Activated naive CD4-positive, alpha-beta T cell treated with anti-CD3 and anti-CD28 coated beads, Interleukin-2, amount 10 ng/mL, durations not matched to agents 7 days and 5 days (primary cell): ENCODE data around the gene MAP1B.

Experiments
- CTCF ChIA-PET: fragments of 350-600 bp; sonication (Branson Sonifier 250); formaldehyde crosslinking; loops from one replicate; lab custom pipeline; 2021; ENCODE audit warnings: antibody characterized with exemption; lab: Charles Lee
- DNase-seq: peaks from one replicate; pipeline ENCODE4 v3.0.0-alpha.2; 2020
- H3K27ac Mint-ChIP-seq: one replicate; pipeline ENCODE4 v1.8.0; 2021; ENCODE audit warnings: mild to moderate bottlenecking, moderate library complexity, mixed read lengths
- H3K27me3 Mint-ChIP-seq: one replicate; pipeline ENCODE4 v1.8.0; 2021; ENCODE audit warnings: mild to moderate bottlenecking, mixed read lengths
- H3K36me3 Mint-ChIP-seq: one replicate; pipeline ENCODE4 v1.8.0; 2021; ENCODE audit warnings: mixed read lengths
- H3K4me1 Mint-ChIP-seq: one replicate; pipeline ENCODE4 v1.8.0; 2021; ENCODE audit warnings: mixed read lengths
- H3K4me3 Mint-ChIP-seq: one replicate; pipeline ENCODE4 v1.8.0; 2021; ENCODE audit warnings: mild to moderate bottlenecking, moderate library complexity, mixed read lengths
- H3K9me3 Mint-ChIP-seq: one replicate; pipeline ENCODE4 v1.8.0; 2021; ENCODE audit warnings: mixed read lengths

Gene MAP1B

DNA sequence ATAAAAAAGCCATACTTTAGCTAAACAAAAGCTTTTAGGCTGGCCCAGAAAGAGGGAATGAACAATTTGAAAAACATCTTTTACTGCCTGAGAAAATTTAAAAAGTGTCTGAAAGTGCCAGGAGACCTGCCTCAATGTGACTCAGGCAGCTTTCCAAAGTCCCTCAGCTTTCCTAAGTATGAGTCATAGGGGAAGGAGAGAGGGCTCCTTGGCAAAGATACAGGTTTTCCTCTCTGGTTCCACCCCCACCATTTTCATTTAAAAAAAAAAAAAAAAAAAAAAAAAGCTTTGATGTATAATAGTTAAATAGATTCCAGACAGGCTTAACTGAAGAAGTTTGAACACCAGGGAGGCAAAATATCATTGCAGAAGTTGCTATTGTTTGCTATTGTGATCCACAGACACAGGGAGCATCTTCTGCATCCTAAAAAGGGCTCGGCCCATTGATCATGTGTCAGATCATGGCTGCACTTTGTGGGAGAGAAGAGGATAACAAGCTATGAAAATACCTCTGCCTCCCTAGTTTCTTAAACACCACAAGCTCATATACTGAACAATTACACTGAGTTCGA, 141.2 kb downstream of the MAP1B start:
- H3K27me3 Mint-ChIP-seq, result no peaks in the 10 kb centered on the region
- H3K36me3 Mint-ChIP-seq, result peaks cover 3% of the 10 kb centered on the region
- no peak overlapping the region for H3K4me3 Mint-ChIP-seq
- H3K4me1 Mint-ChIP-seq, result peaks cover 19% of the 10 kb centered on the region
- DNase-seq, result no peak
- H3K9me3 Mint-ChIP-seq, result no peaks in the 10 kb centered on the region
- CTCF ChIA-PET, result interaction anchor here (0.7 to 1.4 kb wide), 2 partner anchors 20 to 40 kb away, joined by 3 to 5 read pairs; no protein-coding TSS in a partner anchor
- H3K27ac Mint-ChIP-seq, result no peak overlapping the region

DNA sequence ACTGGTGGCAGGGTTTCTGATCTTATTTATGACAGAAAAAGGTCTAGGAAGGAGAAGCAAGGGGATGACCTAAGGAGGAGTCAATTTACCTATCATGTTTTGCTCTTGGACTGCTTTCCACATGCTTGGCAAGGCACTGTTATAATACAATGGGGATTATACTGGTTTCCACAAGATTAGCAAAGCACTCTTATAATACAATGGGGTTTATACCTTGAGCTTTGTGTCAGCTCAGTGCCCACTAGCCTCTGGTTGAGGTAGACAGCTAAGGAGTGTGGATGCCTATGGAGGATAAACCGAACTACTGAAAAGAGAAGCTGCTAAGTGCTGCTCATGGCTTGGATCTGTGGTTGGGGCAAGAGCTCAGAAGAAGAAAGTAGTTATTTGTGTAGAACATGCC, 144.1 kb downstream of the MAP1B start:
- H3K36me3 Mint-ChIP-seq, result peaks cover 3% of the 10 kb centered on the region
- no peak overlapping the region for H3K4me3 Mint-ChIP-seq
- DNase-seq, result no peak
- peaks cover 5% of the 10 kb centered on the region for H3K4me1 Mint-ChIP-seq
- no peaks in the 10 kb centered on the region for H3K27me3 Mint-ChIP-seq
- H3K9me3 Mint-ChIP-seq, result no peaks in the 10 kb centered on the region
- CTCF ChIA-PET, result no interaction called here
- H3K27ac Mint-ChIP-seq, result no peak overlapping the region

DNA sequence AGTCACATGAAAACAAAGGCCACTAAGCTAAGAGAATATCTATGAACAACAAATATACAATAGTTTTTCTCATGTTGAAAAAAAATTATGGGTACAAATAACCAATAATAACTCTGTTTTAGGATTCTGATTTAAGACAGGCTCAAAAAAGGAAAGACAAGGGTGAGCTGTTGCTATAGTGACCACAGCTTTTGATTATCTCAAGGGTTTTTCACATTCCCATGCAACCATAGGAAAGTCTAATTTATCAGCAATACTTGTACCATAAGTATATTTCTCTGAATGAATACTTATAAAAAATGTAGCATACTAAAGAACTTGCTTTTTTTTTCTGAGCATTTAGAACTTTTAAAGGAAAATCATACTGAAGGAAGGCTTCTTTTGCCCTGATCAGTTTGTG, 144.7 kb downstream of the MAP1B start:
- no peak overlapping the region for H3K4me3 Mint-ChIP-seq
- CTCF ChIA-PET, result no interaction called here
- DNase-seq, result no peak
- H3K27me3 Mint-ChIP-seq, result no peaks in the 10 kb centered on the region
- H3K9me3 Mint-ChIP-seq, result no peaks in the 10 kb centered on the region
- peaks cover 4% of the 10 kb centered on the region for H3K4me1 Mint-ChIP-seq
- no peak overlapping the region for H3K27ac Mint-ChIP-seq
- peaks cover 3% of the 10 kb centered on the region for H3K36me3 Mint-ChIP-seq

DNA sequence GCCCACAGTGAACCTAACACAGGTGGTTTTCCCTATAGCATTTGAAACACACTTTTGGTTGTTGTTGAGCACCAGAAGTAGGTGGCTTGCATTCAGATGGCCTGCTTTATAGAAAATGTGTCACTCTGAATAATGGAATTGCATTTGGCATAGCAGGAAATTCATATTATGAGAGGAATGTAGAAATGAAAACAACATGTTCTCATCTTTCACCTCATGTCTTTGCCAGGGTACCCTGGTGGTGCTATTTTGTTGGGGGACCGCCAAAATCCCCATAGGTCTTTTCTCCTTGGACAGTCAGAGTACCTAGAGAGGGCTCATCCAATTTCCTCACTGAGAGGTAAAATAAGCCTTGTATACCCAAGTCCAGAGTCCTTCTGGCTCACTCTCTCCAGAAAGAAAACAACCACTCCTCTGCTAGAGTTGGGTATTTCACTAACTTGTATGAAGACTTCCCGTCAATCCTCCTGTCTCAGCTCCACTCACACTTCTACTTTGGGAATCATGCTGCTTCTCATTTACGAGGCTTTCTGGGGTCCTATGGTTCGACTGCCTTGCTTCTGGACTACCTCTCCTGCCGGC, 145.4 kb downstream of the MAP1B start:
- H3K4me1 Mint-ChIP-seq, result peaks cover 4% of the 10 kb centered on the region
- no peak overlapping the region for H3K27ac Mint-ChIP-seq
- CTCF ChIA-PET, result no interaction called here
- peaks cover 8% of the 10 kb centered on the region for H3K36me3 Mint-ChIP-seq
- H3K27me3 Mint-ChIP-seq, result no peaks in the 10 kb centered on the region
- H3K4me3 Mint-ChIP-seq, result no peak overlapping the region
- DNase-seq, result no peak
- no peaks in the 10 kb centered on the region for H3K9me3 Mint-ChIP-seq

DNA sequence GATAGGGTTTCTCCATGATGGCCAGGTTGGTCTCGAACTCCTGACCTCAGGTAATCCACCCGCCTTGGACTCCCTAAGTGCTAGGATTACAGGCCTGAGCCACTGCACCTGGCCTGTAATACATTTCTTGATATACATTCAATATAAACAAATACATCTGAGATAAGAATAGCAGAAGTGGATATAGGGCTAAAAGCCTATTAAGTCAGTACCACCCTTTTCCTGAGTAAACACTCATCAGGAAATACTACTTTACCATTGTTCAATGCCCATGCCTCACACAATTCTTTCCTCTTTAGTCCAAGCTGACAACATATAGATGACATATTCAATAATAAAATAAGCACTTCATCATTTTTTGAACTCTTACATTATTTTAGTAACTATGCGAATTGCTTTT, 148.0 kb downstream of the MAP1B start:
- Mint-ChIP-seq H3K27ac (no peak overlapping the region), H3K36me3 (peaks cover 8% of the 10 kb centered on the region), H3K9me3 (no peaks in the 10 kb centered on the region), H3K4me3 (no peak overlapping the region), H3K27me3 (no peaks in the 10 kb centered on the region), H3K4me1 (peaks cover 4% of the 10 kb centered on the region)
- CTCF ChIA-PET, result no interaction called here
- no peak for DNase-seq

DNA sequence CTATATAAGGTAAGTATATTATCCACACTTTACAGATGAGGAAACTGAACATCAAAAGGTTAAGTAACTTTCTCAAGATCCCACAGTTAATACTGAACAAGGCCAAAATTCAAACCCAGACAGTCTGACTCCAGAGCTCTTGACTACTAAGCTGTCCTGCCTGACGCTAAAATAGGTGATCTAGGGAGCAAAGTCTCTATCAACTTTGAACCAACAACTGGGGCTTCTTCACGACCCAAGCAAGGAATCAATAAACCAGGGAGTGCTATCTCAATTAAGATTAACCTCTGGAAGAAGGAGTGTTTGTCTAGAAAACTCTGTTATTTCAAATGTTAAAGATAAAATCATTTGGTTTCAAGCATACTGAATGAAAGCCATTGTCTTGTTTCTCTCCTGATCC, 148.4 kb downstream of the MAP1B start:
- Mint-ChIP-seq H3K36me3 (peaks cover 8% of the 10 kb centered on the region), H3K4me3 (no peak overlapping the region)

DNA sequence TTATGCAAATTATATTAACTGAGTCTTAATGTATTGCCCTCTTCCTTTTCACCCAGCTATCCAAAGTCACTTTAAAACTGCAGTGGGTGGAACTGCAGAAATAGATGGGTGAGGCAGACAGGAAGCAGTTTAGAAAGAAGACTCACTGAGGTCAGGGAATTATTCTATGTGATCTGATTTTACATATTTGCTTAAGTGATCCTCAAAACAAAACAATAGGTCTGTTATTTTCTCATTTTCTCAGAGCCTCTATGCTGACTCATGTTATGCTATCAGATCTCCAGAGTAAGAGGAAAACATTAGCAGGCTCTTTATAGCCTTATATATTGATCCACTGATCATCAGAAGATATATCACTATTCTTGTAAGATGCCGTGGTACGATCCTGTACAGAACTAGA, 149.3 kb downstream of the MAP1B start:
- no peak overlapping the region for H3K4me3 Mint-ChIP-seq
- peaks cover 4% of the 10 kb centered on the region for H3K4me1 Mint-ChIP-seq
- no peaks in the 10 kb centered on the region for H3K27me3 Mint-ChIP-seq
- no peaks in the 10 kb centered on the region for H3K9me3 Mint-ChIP-seq
- no peak for DNase-seq
- H3K27ac Mint-ChIP-seq, result no peak overlapping the region
- CTCF ChIA-PET, result no interaction called here
- peaks cover 8% of the 10 kb centered on the region for H3K36me3 Mint-ChIP-seq

More for the DNA sequence above, 148.4 kb downstream of the MAP1B start:
- Mint-ChIP-seq H3K9me3 (no peaks in the 10 kb centered on the region), H3K27me3 (no peaks in the 10 kb centered on the region), H3K4me1 (peaks cover 4% of the 10 kb centered on the region), H3K27ac (no peak overlapping the region)
- CTCF ChIA-PET, result no interaction called here
- DNase-seq, result no peak
